ENCODE results near the gene ACVR1. TPM values are rescaled to one million over a fixed set of nuclear protein-coding genes. Genes with fewer than 3 reads are reported as not detected.

ACVR1 gene
- total and polyA plus RNA-seq, 9 of the 15 experiments (the other 6 are each of a cell fraction or from before 2014, with no cell fraction given), result 3.8 to 14.3 (median 6.9) TPM

DNA sequence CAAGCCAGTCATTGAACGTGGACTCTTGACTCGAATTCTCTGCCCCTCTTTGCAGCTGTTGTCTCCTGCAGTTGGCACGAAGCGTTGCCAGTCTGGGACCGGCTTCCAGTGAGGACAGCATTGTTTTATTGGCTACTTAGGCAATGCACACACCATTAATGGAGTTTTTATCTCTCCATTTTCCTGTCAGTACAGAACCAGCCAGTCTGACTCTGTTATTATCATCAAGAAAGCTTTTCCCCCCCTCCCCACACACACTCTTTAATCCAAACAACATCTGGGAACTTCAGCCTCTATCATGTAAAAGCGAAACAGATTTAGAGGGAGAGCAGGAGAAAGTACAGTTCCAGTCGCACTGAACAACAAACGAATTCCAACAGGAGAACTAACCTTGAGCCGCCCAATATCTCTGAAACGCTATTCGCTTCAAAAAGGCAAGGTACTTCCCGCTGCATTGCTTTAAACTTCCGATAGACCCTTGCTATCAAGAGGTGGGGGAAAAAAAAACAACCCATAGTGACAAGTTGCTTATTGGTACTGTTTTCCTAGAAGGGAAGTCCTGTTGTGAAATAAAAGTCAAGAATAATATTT lies 38.2 kb downstream of the ACVR1 start (continued):
- TF ChIP-seq HOMEZ (CRISPR knock-in tag; IDR thresholded peaks at IDR 0.05) (no peak), ERF (CRISPR knock-in tag; IDR thresholded peaks at IDR 0.05) (no peak), PRPF4 (IDR thresholded peaks at IDR 0.05; ENCODE audit: insufficient read depth, low read depth, low read length, poor library complexity, severe bottlenecking) (no peak), RBM22 (IDR thresholded peaks at IDR 0.05; ENCODE audit: low read depth, low read length, poor library complexity, severe bottlenecking) (no peak), HDAC1 (IDR thresholded peaks at IDR 0.05) (peak in 1 of 2 experiments; percentile 40; a peak in 1 of 4 replicates), GABPA (tag; conservative IDR thresholded peaks at IDR 0.05; ENCODE audit: low read depth) (no peak), HLTF (IDR thresholded peaks at IDR 0.05) (0 out of 2 replicates have a peak, but pooled peaks have one; percentile 34), PKNOX1 (IDR thresholded peaks at IDR 0.05) (no peak)
- TF ChIP-seq, protein P1, sequence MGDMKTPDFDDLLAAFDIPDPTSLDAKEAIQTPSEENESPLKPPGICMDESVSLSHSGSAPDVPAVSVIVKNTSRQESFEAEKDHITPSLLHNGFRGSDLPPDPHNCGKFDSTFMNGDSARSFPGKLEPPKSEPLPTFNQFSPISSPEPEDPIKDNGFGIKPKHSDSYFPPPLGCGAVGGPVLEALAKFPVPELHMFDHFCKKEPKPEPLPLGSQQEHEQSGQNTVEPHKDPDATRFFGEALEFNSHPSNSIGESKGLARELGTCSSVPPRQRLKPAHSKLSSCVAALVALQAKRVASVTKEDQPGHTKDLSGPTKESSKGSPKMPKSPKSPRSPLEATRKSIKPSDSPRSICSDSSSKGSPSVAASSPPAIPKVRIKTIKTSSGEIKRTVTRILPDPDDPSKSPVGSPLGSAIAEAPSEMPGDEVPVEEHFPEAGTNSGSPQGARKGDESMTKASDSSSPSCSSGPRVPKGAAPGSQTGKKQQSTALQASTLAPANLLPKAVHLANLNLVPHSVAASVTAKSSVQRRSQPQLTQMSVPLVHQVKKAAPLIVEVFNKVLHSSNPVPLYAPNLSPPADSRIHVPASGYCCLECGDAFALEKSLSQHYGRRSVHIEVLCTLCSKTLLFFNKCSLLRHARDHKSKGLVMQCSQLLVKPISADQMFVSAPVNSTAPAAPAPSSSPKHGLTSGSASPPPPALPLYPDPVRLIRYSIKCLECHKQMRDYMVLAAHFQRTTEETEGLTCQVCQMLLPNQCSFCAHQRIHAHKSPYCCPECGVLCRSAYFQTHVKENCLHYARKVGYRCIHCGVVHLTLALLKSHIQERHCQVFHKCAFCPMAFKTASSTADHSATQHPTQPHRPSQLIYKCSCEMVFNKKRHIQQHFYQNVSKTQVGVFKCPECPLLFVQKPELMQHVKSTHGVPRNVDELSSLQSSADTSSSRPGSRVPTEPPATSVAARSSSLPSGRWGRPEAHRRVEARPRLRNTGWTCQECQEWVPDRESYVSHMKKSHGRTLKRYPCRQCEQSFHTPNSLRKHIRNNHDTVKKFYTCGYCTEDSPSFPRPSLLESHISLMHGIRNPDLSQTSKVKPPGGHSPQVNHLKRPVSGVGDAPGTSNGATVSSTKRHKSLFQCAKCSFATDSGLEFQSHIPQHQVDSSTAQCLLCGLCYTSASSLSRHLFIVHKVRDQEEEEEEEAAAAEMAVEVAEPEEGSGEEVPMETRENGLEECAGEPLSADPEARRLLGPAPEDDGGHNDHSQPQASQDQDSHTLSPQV (IDR thresholded peaks at IDR 0.05), result peak; percentile 71

Measured in K562 (cell line).